Superior temporal gyrus (tissue), 1 donor: Measurements from ENCODE around the gene CES3.

Source experiments
- DNase-seq: peaks from one replicate; pipeline ENCODE4 v3.0.0-alpha.2; 2016; ENCODE audit errors: extremely low spot score

Gene CES3, protein sequence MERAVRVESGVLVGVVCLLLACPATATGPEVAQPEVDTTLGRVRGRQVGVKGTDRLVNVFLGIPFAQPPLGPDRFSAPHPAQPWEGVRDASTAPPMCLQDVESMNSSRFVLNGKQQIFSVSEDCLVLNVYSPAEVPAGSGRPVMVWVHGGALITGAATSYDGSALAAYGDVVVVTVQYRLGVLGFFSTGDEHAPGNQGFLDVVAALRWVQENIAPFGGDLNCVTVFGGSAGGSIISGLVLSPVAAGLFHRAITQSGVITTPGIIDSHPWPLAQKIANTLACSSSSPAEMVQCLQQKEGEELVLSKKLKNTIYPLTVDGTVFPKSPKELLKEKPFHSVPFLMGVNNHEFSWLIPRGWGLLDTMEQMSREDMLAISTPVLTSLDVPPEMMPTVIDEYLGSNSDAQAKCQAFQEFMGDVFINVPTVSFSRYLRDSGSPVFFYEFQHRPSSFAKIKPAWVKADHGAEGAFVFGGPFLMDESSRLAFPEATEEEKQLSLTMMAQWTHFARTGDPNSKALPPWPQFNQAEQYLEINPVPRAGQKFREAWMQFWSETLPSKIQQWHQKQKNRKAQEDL

DNA sequence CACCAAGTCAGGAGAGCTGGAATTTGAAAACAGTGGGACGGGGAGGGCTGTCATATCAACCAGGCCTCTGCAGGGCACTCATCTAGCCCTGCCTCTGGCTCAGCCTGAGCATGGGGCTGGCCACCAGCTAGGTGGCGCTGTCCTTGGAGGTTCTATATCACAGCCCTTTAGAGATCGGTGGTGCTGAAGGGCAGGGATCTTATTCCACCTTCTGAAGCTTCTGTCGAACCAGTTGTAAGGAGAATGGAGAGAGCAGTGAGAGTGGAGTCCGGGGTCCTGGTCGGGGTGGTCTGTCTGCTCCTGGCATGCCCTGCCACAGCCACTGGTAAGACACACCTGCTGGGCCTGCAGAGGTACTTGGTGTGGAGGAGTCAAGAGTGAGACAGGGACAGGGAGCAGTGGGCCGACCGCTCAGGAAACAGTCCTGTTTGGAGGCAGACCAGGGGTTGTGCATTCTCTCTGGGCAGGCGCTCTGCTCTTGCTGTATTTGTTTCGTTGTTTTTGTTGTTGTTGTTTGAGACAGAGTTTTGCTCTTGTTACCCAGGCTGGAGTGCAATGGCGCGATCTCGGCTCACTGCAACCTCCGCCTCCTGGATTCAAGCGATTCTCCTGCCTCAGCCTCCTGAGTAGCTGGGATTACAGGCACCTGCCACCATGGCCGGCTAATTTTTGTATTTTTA, at the start of gene CES3:
Gene CES3 (plus strand): TSS at position 202 of the 680 bp plus-strand sequence. CDS start 42 bp downstream, at position 244.
- peak; percentile 58 for DNase-seq

- DNase-seq: no peak
Measured at GRCh38 chr16:66911801-66912200, 49.3 kb upstream of the CES3 start.

DNA sequence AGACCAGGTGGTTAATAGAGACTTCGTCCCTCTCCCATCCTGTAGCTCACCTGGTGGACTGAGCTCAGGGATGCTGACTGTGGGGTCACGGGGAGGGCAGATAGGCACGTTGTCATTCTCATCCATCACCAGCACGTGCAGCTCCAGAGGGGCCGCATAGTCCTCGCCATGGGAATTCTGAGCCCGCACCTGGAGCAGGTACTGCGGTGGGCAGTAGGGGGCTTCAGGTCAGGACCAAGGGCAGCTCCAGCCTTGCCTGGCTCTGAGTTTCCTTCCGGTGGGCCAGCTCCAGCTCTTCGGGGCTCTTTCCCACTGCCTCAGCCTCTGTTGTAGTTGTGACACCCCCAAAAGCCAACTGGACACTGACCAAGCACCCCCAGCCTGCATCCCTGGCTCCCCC, 48.0 kb upstream of the CES3 start:
- DNase-seq: no peak

- DNase-seq: no peak
Measured at GRCh38 chr16:66913711-66914110, 47.4 kb upstream of the CES3 start.

DNA sequence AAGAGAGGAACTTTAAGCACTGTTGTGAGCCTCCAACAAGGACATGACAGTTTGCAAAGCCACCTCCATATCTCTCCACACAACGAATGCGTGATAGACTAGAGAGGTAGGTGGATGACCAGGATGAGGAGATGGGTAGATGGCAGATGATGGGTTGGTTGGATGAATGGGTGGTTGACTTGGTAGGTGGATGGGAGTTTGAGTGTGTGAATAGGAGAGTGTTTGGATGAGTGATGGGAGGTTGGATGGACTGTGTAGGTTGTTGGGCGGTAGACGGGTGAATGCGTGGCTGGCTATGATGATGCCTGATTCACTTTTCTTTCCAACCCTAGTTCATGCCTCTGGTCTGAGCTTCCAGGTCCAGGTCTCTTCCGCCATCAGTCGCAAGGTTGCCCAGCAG, 46.5 kb upstream of the CES3 start:
- no peak for DNase-seq

GRCh38 chr16:66915041-66915440, 46.0 kb upstream of the CES3 start:
- DNase-seq: no peak

DNA sequence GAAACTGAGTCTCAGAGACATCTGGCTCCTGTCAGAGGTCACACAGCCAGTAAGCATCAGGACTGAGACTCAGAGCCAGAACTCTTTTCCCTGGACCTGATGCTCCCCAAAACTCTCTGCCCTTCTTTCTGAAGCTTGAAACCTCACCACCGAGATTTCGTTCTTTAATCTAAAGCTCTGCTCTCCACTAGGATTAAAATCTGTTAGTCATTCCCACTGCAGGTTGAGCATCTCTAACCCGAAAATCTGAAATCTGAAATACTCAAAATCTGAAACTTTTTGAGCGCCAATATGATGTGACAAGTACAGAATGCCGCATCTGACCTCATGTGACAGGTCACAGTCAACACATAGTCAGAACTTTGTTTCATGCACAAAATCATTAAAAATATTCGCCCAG, 44.5 kb upstream of the CES3 start:
- DNase-seq: no peak

DNA sequence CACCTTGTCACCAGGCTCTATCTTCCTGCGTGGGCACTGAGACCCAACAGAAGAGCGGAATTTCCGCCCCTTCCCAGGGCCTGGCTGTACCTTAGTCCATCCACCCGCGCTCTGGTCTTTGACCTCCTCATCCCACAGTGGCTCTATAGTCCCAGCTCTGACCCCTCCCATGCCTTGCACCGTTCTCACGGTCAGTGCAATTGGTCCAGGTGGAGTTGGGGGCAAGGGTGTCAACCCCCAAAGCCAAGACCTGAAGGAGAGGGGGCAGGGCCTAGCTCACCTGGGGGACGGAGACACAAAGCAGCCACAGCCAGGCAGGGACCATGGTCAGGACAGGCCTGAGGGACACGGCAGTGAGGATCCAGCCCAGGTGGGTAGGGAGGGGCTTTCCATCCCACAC, 43.3 kb upstream of the CES3 start:
- no peak for DNase-seq

DNA sequence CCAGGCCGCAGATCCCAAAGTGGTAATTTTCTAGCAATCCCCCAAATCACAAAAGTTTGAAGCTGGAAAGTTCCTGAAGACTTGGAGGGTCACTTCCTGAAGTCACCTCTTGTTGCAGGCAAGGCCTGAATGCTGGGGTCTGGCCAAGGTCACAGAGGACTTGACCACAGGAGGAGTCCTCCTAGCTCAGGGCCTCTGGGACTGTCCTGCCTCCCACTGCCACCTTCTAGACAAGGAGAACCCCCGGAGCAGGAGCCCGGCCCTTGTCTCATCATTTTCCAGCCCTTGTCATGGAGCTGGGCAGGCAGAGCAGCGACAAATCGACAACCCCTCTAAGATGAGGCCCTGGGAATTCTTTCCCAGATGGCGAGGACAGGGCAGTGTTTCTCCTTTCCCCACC, 42.7 kb upstream of the CES3 start:
- DNase-seq: no peak

GRCh38 chr16:66918803-66919568, 42.1 kb upstream of the CES3 start, which contains the start of gene CDH16:
TSS of gene CDH16 (minus strand) at chr16:66918885. CDS start at chr16:66918065, 820 bp downstream.
- DNase-seq: no peak

GRCh38 chr16:66919569-66920298, 41.3 kb upstream of the CES3 start:
- no peak for DNase-seq

- no peak for DNase-seq
Measured at GRCh38 chr16:66920299-66920590, 40.8 kb upstream of the CES3 start.

DNA sequence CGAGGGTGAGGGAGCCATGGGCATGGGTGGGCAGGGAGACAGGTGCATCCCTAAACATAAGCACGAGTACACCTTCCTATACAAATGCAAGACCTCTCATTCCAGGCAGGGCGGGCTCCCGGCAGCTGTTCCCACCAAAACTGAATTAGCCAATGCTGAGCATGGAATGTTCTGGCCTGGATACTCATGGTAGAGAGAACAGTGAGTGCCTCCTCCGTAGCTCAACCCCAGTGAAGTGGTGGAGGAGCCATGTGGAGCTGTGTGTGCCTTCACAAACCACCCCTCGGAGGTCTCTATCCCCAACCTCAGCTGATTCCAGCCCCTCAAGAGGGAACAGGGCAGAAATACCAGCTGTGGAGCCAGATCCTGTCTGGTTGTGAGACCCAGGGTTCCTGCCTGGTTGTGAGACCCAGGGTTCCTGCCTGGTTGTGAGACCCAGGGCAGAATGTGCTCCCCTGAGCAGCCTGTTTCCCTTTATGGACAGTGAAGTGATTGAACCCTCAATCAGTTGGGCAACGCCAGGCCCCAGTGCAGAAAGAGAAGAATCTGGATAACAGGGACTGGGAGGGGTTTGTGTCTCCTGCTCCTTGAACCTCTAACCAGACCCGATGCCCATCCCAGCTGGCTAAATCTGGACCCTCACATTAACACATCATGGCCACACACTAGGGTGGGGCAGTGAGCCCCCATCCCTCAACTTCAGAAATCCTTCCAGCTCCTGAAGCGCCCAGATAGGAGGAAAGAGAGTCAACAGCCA, 40.0 kb upstream of the CES3 start:
- DNase-seq: no peak

DNA sequence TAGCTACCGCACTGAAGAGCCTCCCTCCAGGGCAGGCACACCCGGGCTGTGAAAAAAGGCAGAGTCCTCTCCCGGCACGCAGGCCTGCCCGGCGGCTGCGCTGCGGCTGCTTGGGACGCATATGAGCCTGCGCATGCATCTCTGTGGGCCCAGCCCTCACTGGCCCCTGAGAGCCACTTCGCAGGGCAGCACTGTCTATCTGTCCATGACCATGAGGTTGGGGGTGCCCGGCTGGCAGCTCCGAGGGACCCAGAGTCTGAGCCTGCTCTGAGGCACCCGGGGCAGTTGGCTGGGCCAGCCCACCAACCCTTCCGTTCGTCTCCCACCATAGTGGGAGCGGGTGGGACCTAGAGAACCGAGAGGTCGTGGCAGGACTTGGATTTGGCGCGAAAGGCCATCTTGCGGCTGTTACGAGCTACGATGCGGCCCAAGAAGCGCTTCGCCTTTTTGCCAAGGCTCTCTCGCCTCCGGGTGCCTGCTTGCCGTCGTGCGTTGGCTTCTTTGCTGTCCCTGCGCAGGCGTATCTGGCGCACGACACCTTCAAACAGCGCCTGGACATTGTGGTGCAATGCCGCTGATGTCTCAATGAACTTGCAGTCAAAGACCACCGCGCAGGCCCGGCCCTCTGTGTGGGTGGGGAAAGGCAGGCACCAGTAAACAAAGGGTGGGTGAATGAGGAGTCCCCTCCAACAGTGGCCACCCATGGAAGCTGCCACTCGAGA, 39.2 kb upstream of the CES3 start:
- no peak for DNase-seq

GRCh38 chr16:66923247-66923731, 37.8 kb upstream of the CES3 start:
- no peak for DNase-seq

GRCh38 chr16:66923866-66924265, 37.2 kb upstream of the CES3 start:
- no peak for DNase-seq

DNA sequence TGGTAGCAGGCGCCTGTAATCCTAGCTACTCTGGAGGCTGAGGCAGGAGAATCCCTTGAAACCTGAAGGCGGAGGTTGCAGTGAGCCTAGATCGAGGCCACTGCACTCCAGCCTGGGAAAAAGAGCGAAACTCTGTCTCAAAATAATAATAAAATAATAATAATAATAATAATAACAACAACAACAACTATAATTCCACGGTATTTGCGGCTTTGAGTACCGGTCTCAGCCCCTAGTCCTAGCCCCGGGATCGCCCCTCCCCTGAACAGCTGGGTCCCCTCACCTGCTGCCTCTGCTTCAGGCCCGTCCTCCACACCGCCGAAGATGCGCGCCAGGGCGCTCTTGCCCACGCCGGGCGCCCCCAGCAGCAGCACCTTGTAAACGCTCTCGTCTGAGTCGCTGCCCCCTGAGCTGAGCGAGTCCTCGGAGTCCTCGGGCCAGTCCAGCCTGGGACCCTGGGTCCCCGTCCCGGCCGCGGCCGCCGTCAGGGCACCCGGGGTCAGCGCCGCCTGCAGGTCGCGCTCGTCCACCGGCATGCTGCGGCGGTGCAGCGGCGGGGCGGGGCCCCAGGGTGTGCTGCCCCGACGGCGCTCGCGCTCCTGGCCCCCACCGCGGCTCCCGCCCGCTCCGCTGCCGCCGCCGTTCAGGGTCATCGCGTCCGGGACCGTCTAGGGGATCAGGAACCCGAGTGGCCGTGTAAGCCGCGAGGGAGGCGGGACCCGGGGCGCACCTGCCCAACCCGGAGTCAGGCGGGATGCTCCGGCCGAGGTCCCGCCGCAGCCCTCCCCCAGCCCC, 36.3 kb upstream of the CES3 start:
- no peak for DNase-seq

- no peak for DNase-seq
Measured at GRCh38 chr16:66925322-66925840, 35.7 kb upstream of the CES3 start, which contains the start of gene RRAD. TSS of gene RRAD (minus strand) at chr16:66925535. CDS start at chr16:66925179, 356 bp downstream.
